HEK293 (cell line): ENCODE results near the gene SLC43A3.

Experiments used
- CTCF ChIA-PET: fragments of 350-600 bp; formaldehyde crosslinking; extraction: SDS; loops from one replicate; lab custom pipeline; 2021; ENCODE audit warnings: antibody characterized with exemption; lab: Yijun Ruan, JAX
- POLR2A ChIA-PET: fragments of 300-600 bp; formaldehyde crosslinking; extraction: SDS; loops from one replicate; lab custom pipeline; 2020; ENCODE audit warnings: antibody characterized with exemption, inconsistent platforms; lab: Yijun Ruan, JAX
- H3K27ac ChIP-seq: fragments of 200-500 bp; sonication (Bioruptor generic); 2 replicates; pipeline ENCODE4 v1.5.1; 2014; ENCODE audit warnings: low read depth, low read length, control low read depth, inconsistent platforms; ENCODE audit errors: extremely low read depth
- H3K36me3 ChIP-seq, 2 experiments: fragments of 200-500 bp in 1 of 2; sonication (Bioruptor generic) in 1 of 2; 1 replicate in 1 of 2; 2 replicates in 1 of 2; pipeline ENCODE4 v1.5.1; 2014 to 2017; ENCODE audit warnings: inconsistent platforms in 2 of 2, low read length in 2 of 2; ENCODE audit not compliant: control insufficient read depth in 2 of 2, insufficient read depth in 1 of 2
- H3K4me1 ChIP-seq: fragments of 200-500 bp; sonication (Bioruptor generic); 2 replicates; pipeline ENCODE4 v1.5.1; 2014; ENCODE audit warnings: mild to moderate bottlenecking, low read length, inconsistent platforms; ENCODE audit not compliant: control insufficient read depth, insufficient read depth
- H3K4me3 ChIP-seq: 2 replicates; pipeline ENCODE4 v1.5.1; 2011; ENCODE audit warnings: low read depth, mild to moderate bottlenecking, control low read depth, low read length, moderate library complexity
- H3K9me3 ChIP-seq: fragments of 200-500 bp; sonication (Bioruptor generic); 2 replicates; pipeline ENCODE4 v1.5.1; 2014; ENCODE audit warnings: low read depth, low read length, inconsistent platforms; ENCODE audit not compliant: control insufficient read depth, insufficient read depth
- SP2 ChIP-seq: fragments of 450-650 bp; formaldehyde crosslinking; IDR thresholded peaks from 2 replicates; pipeline ENCODE4 v1.5.1; 2016; ENCODE audit warnings: missing biosample characterization, missing genetic modification characterization
- TCF7L2 ChIP-seq: IDR thresholded peaks from 2 replicates; pipeline ENCODE4 v1.6.1; 2011; ENCODE audit warnings: low read depth, mild to moderate bottlenecking, inconsistent platforms, low read length, moderate library complexity, borderline replicate concordance
- WT1 ChIP-seq: fragments of 450-650 bp; formaldehyde crosslinking; IDR thresholded peaks from 2 replicates; pipeline ENCODE4 v1.5.1; 2016; ENCODE audit warnings: missing biosample characterization, missing genetic modification characterization
- ZIC2 ChIP-seq: fragments of 450-650 bp; formaldehyde crosslinking; IDR thresholded peaks from 2 replicates; pipeline ENCODE4 v1.5.1; 2016; ENCODE audit warnings: missing biosample characterization, missing genetic modification characterization
- ZNF146 ChIP-seq: fragments of 450-650 bp; formaldehyde crosslinking; IDR thresholded peaks from 2 replicates; pipeline ENCODE4 v1.5.1; 2016; ENCODE audit warnings: missing biosample characterization, missing genetic modification characterization
- ZNF175 ChIP-seq: fragments of 450-650 bp; formaldehyde crosslinking; IDR thresholded peaks from 2 replicates; pipeline ENCODE4 v1.5.1; 2016; ENCODE audit warnings: missing biosample characterization, missing genetic modification characterization
- ZNF2 ChIP-seq: fragments of 450-650 bp; formaldehyde crosslinking; IDR thresholded peaks from 2 replicates; pipeline ENCODE4 v1.5.1; 2016; ENCODE audit warnings: missing biosample characterization, missing genetic modification characterization
- ZNF521 ChIP-seq: fragments of 450-650 bp; formaldehyde crosslinking; IDR thresholded peaks from 2 replicates; pipeline ENCODE4 v1.5.1; 2017; ENCODE audit warnings: missing biosample characterization, mild to moderate bottlenecking, missing genetic modification characterization
- ZNF529 ChIP-seq: fragments of 450-650 bp; formaldehyde crosslinking; IDR thresholded peaks from 2 replicates; pipeline ENCODE4 v1.5.1; 2017; ENCODE audit warnings: missing genetic modification characterization, missing biosample characterization; ENCODE audit not compliant: insufficient replicate concordance
- ZNF548 ChIP-seq: fragments of 450-650 bp; formaldehyde crosslinking; IDR thresholded peaks from 2 replicates; pipeline ENCODE4 v1.5.1; 2016; ENCODE audit warnings: missing biosample characterization, missing genetic modification characterization
- ZNF561 ChIP-seq: fragments of 450-650 bp; IDR thresholded peaks from 2 replicates; pipeline ENCODE4 v1.5.1; 2018; ENCODE audit warnings: missing biosample characterization, missing genetic modification characterization, borderline replicate concordance
- ZNF596 ChIP-seq: fragments of 450-650 bp; IDR thresholded peaks from 2 replicates; pipeline ENCODE4 v1.5.0; 2018; ENCODE audit warnings: missing biosample characterization, mild to moderate bottlenecking, missing genetic modification characterization, moderate library complexity
- ZNF621 ChIP-seq: fragments of 450-650 bp; formaldehyde crosslinking; IDR thresholded peaks from 2 replicates; pipeline ENCODE4 v1.5.1; 2017; ENCODE audit warnings: missing biosample characterization, missing genetic modification characterization
- ZNF660 ChIP-seq: fragments of 450-650 bp; IDR thresholded peaks from 2 replicates; pipeline ENCODE4 v1.5.1; 2018; ENCODE audit warnings: missing biosample characterization, mild to moderate bottlenecking, missing genetic modification characterization
- ZNF707 ChIP-seq: fragments of 450-650 bp; formaldehyde crosslinking; IDR thresholded peaks from 2 replicates; pipeline ENCODE4 v1.5.1; 2016; ENCODE audit warnings: missing biosample characterization, missing genetic modification characterization
- ZNF785 ChIP-seq: fragments of 450-650 bp; formaldehyde crosslinking; IDR thresholded peaks from 2 replicates; pipeline ENCODE4 v1.5.1; 2016; ENCODE audit warnings: missing biosample characterization, missing genetic modification characterization
- ZXDB ChIP-seq: fragments of 450-650 bp; formaldehyde crosslinking; IDR thresholded peaks from 2 replicates; pipeline ENCODE4 v1.5.1; 2016; ENCODE audit warnings: missing biosample characterization, missing genetic modification characterization
- TF ChIP-seq, protein P1 (sequence below): fragments of 450-650 bp; formaldehyde crosslinking; IDR thresholded peaks from 2 replicates; pipeline ENCODE4 v1.5.1; 2016; ENCODE audit warnings: missing biosample characterization, missing genetic modification characterization
- TF ChIP-seq, protein P2 (sequence below): fragments of 450-650 bp; formaldehyde crosslinking; IDR thresholded peaks from 2 replicates; pipeline ENCODE4 v1.5.1; 2016; ENCODE audit warnings: missing biosample characterization, missing genetic modification characterization
- TF ChIP-seq, protein P3 (sequence below): fragments of 450-650 bp; formaldehyde crosslinking; IDR thresholded peaks from 2 replicates; pipeline ENCODE4 v1.5.1; 2016; ENCODE audit warnings: missing biosample characterization, missing genetic modification characterization, borderline replicate concordance
- TF ChIP-seq, protein P4 (sequence below): fragments of 450-650 bp; formaldehyde crosslinking; IDR thresholded peaks from 2 replicates; pipeline ENCODE4 v1.5.1; 2017; ENCODE audit warnings: missing biosample characterization, missing genetic modification characterization
- TF ChIP-seq, protein P5 (sequence below): fragments of 450-650 bp; formaldehyde crosslinking; IDR thresholded peaks from 2 replicates; pipeline ENCODE4 v1.5.1; 2016; ENCODE audit warnings: missing biosample characterization, missing genetic modification characterization

Gene SLC43A3

DNA sequence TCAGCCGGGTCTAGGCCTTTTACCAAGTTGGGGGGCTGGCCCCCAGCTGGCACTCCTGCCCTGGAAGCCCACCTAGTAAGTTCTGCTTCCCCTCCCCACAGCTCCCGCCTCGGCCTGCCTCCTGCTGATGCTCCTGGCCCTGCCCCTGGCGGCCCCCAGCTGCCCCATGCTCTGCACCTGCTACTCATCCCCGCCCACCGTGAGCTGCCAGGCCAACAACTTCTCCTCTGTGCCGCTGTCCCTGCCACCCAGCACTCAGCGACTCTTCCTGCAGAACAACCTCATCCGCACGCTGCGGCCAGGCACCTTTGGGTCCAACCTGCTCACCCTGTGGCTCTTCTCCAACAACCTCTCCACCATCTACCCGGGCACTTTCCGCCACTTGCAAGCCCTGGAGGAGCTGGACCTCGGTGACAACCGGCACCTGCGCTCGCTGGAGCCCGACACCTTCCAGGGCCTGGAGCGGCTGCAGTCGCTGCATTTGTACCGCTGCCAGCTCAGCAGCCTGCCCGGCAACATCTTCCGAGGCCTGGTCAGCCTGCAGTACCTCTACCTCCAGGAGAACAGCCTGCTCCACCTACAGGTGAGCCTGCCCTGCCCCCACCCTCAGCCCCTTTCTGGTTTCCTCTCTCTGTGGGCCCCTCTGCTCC, 40.7 kb upstream of the SLC43A3 start:
- POLR2A ChIA-PET = no interaction called here

DNA sequence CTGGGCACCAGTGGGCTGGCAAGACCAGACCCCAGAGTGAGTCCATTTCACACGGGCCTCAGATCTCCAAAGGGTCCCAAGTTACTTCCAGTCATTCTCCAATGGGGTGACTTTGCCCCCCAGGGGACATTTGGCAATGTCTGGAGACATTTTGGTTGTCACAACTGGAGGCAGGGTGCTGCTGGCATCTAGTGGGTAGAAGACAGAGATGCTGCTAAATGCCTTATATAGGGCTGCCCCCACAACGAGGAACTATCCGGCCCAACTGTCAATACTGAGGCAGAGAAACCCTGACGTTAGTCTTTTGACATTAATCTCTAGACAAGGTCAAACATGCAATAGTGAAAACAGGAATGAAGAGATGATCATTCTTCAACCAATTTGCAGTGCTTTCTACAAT, 39.8 kb upstream of the SLC43A3 start:
- H3K9me3 ChIP-seq = no peaks in the 10 kb centered on the region
- no peaks in the 10 kb centered on the region for H3K4me1 ChIP-seq
- no peak overlapping the region for H3K27ac ChIP-seq
- no peak overlapping the region for H3K4me3 ChIP-seq
- POLR2A ChIA-PET = no interaction called here
- H3K36me3 ChIP-seq = peaks cover 0 to 29% of the 10 kb centered on the region in 2 experiments; a peak in 1 of 3 replicates
- CTCF ChIA-PET = no interaction called here
- TF ChIP-seq ZNF521 (tag by site-specific recombination) = no peak
- no peak for TF ChIP-seq SP2
- no peak for TF ChIP-seq ZNF660 (tag by site-specific recombination)
- TF ChIP-seq, protein P1, sequence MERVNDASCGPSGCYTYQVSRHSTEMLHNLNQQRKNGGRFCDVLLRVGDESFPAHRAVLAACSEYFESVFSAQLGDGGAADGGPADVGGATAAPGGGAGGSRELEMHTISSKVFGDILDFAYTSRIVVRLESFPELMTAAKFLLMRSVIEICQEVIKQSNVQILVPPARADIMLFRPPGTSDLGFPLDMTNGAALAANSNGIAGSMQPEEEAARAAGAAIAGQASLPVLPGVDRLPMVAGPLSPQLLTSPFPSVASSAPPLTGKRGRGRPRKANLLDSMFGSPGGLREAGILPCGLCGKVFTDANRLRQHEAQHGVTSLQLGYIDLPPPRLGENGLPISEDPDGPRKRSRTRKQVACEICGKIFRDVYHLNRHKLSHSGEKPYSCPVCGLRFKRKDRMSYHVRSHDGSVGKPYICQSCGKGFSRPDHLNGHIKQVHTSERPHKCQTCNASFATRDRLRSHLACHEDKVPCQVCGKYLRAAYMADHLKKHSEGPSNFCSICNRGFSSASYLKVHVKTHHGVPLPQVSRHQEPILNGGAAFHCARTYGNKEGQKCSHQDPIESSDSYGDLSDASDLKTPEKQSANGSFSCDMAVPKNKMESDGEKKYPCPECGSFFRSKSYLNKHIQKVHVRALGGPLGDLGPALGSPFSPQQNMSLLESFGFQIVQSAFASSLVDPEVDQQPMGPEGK = no peak
- TF ChIP-seq TCF7L2 = no peak
- no peak for TF ChIP-seq ZNF548 (tag by site-specific recombination)
- TF ChIP-seq ZXDB = no peak
- no peak for TF ChIP-seq WT1 (tag by site-specific recombination)
- no peak for TF ChIP-seq ZIC2 (tag by site-specific recombination)
- TF ChIP-seq ZNF707 (tag by site-specific recombination) = no peak

More for the DNA sequence above, 40.7 kb upstream of the SLC43A3 start:
- TF ChIP-seq, protein P2, sequence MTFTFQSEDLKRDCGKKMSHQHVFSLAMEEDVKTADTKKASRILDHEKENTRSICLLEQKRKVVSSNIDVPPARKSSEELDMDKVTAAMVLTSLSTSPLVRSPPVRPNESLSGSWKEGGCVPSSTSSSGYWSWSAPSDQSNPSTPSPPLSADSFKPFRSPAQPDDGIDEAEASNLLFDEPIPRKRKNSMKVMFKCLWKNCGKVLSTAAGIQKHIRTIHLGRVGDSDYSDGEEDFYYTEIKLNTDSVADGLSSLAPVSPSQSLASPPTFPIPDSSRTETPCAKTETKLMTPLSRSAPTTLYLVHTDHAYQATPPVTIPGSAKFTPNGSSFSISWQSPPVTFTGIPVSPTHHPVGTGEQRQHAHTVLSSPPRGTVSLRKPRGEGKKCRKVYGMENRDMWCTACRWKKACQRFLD = no peak
- no peak for TF ChIP-seq ZNF596 (tag by site-specific recombination)
- TF ChIP-seq ZNF175 = no peak
- TF ChIP-seq ZNF621 (tag by site-specific recombination) = no peak
- TF ChIP-seq, protein P3, sequence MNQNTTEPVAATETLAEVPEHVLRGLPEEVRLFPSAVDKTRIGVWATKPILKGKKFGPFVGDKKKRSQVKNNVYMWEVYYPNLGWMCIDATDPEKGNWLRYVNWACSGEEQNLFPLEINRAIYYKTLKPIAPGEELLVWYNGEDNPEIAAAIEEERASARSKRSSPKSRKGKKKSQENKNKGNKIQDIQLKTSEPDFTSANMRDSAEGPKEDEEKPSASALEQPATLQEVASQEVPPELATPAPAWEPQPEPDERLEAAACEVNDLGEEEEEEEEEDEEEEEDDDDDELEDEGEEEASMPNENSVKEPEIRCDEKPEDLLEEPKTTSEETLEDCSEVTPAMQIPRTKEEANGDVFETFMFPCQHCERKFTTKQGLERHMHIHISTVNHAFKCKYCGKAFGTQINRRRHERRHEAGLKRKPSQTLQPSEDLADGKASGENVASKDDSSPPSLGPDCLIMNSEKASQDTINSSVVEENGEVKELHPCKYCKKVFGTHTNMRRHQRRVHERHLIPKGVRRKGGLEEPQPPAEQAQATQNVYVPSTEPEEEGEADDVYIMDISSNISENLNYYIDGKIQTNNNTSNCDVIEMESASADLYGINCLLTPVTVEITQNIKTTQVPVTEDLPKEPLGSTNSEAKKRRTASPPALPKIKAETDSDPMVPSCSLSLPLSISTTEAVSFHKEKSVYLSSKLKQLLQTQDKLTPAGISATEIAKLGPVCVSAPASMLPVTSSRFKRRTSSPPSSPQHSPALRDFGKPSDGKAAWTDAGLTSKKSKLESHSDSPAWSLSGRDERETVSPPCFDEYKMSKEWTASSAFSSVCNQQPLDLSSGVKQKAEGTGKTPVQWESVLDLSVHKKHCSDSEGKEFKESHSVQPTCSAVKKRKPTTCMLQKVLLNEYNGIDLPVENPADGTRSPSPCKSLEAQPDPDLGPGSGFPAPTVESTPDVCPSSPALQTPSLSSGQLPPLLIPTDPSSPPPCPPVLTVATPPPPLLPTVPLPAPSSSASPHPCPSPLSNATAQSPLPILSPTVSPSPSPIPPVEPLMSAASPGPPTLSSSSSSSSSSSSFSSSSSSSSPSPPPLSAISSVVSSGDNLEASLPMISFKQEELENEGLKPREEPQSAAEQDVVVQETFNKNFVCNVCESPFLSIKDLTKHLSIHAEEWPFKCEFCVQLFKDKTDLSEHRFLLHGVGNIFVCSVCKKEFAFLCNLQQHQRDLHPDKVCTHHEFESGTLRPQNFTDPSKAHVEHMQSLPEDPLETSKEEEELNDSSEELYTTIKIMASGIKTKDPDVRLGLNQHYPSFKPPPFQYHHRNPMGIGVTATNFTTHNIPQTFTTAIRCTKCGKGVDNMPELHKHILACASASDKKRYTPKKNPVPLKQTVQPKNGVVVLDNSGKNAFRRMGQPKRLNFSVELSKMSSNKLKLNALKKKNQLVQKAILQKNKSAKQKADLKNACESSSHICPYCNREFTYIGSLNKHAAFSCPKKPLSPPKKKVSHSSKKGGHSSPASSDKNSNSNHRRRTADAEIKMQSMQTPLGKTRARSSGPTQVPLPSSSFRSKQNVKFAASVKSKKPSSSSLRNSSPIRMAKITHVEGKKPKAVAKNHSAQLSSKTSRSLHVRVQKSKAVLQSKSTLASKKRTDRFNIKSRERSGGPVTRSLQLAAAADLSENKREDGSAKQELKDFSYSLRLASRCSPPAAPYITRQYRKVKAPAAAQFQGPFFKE (tag by site-specific recombination) = no peak
- no peak for TF ChIP-seq ZNF785 (tag by site-specific recombination)
- TF ChIP-seq ZNF561 (tag by site-specific recombination) = no peak
- TF ChIP-seq, protein P4, sequence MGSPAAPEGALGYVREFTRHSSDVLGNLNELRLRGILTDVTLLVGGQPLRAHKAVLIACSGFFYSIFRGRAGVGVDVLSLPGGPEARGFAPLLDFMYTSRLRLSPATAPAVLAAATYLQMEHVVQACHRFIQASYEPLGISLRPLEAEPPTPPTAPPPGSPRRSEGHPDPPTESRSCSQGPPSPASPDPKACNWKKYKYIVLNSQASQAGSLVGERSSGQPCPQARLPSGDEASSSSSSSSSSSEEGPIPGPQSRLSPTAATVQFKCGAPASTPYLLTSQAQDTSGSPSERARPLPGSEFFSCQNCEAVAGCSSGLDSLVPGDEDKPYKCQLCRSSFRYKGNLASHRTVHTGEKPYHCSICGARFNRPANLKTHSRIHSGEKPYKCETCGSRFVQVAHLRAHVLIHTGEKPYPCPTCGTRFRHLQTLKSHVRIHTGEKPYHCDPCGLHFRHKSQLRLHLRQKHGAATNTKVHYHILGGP = no peak
- no peak for TF ChIP-seq ZNF2 (tag by site-specific recombination)
- no peak for TF ChIP-seq ZNF529
- TF ChIP-seq ZNF146 (tag by site-specific recombination) = no peak
- TF ChIP-seq, protein P5, sequence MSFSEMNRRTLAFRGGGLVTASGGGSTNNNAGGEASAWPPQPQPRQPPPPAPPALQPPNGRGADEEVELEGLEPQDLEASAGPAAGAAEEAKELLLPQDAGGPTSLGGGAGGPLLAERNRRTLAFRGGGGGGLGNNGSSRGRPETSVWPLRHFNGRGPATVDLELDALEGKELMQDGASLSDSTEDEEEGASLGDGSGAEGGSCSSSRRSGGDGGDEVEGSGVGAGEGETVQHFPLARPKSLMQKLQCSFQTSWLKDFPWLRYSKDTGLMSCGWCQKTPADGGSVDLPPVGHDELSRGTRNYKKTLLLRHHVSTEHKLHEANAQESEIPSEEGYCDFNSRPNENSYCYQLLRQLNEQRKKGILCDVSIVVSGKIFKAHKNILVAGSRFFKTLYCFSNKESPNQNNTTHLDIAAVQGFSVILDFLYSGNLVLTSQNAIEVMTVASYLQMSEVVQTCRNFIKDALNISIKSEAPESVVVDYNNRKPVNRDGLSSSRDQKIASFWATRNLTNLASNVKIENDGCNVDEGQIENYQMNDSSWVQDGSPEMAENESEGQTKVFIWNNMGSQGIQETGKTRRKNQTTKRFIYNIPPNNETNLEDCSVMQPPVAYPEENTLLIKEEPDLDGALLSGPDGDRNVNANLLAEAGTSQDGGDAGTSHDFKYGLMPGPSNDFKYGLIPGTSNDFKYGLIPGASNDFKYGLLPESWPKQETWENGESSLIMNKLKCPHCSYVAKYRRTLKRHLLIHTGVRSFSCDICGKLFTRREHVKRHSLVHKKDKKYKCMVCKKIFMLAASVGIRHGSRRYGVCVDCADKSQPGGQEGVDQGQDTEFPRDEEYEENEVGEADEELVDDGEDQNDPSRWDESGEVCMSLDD (tag by site-specific recombination) = no peak
- no peaks in the 10 kb centered on the region for H3K4me1 ChIP-seq
- H3K9me3 ChIP-seq = no peaks in the 10 kb centered on the region
- no peak overlapping the region for H3K27ac ChIP-seq
- H3K36me3 ChIP-seq = peaks cover 0 to 33% of the 10 kb centered on the region in 2 experiments; a peak in 1 of 3 replicates
- CTCF ChIA-PET = interaction anchor here (1.0 kb wide), 1 partner anchor 12 kb away, joined by 3 read pairs; no protein-coding TSS in a partner anchor
- no peak overlapping the region for H3K4me3 ChIP-seq
